Measurements from ENCODE around the gene GPHN.

GRCh38 chr14:66649498-66649897 is 141.6 kb downstream of the GPHN start:
- TF ChIP-seq, protein P1, sequence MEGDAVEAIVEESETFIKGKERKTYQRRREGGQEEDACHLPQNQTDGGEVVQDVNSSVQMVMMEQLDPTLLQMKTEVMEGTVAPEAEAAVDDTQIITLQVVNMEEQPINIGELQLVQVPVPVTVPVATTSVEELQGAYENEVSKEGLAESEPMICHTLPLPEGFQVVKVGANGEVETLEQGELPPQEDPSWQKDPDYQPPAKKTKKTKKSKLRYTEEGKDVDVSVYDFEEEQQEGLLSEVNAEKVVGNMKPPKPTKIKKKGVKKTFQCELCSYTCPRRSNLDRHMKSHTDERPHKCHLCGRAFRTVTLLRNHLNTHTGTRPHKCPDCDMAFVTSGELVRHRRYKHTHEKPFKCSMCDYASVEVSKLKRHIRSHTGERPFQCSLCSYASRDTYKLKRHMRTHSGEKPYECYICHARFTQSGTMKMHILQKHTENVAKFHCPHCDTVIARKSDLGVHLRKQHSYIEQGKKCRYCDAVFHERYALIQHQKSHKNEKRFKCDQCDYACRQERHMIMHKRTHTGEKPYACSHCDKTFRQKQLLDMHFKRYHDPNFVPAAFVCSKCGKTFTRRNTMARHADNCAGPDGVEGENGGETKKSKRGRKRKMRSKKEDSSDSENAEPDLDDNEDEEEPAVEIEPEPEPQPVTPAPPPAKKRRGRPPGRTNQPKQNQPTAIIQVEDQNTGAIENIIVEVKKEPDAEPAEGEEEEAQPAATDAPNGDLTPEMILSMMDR (IDR thresholded peaks at IDR 0.05; ENCODE audit: extremely low read depth in 1 of 2, insufficient read depth in 1 of 2, low read depth in 1 of 2, low read length in 2 of 2), result no peak
- TF ChIP-seq EZH2 (IDR thresholded peaks at IDR 0.05; ENCODE audit: borderline replicate concordance, low read depth, low read length, severe bottlenecking), result no peak
- no peak for TF ChIP-seq POLR2A (IDR thresholded peaks at IDR 0.05; ENCODE audit: low read depth, low read length)
- no peak for TF ChIP-seq POLR2AphosphoS5 (IDR thresholded peaks at IDR 0.05; ENCODE audit: insufficient read depth, low read depth, low read length)
- TF ChIP-seq MAX (IDR thresholded peaks at IDR 0.05; ENCODE audit: insufficient read depth, insufficient read length), result no peak
